ENCODE measurements around the gene IWS1.

DNA sequence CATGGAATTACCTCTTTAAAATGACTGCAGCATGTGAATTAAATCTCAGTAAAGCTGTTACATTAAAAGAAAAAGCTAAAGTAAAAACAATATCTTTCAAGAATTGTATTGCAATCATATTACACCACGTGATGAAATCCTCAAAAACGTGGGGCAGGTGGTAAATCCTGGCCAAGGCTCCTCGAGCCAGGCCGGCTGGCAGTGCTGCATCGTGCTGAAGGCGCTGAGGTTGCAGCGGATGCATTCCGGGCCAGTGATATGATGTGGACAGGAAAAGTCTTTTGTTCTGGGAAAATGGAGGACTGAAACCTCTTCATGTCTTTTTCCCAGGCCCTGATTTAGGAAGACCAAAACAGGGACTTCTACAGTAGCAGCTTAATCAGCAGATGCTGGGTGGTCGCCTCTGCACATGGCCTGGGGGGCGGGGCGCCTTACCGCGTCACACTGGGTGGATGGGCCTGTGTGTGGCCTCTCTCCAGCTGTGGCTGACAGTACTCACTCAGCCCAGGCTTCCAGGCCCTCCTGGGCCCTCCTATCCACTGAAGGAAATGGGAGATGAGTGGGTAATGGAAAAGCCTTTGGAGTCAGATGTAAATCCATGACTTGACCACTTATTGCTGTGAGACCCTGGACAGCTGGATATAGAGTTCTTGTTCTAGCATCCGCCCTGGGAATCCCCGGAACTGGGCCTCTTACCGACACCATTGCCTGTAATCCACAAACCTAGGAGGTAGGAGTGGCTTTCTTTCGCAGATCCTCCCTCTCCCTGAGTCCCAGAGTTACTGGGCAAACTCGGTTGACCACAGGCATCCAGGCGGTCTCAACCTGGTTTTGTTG lies 62.9 kb downstream of the IWS1 start:
- TF ChIP-seq CTCF (IDR thresholded peaks at IDR 0.05), result no peak
- TF ChIP-seq POLR2A (IDR thresholded peaks at IDR 0.05), result no peak
